GM12878 (cell line): ENCODE data around the gene REEP1.

Source experiments
- BCL3 ChIP-seq: IDR thresholded peaks from 2 replicates; pipeline ENCODE4 v1.6.1; 2011; ENCODE audit warnings: borderline replicate concordance, low read depth, mild to moderate bottlenecking, moderate library complexity, low read length; ENCODE audit not compliant: insufficient read depth, poor library complexity, severe bottlenecking
- CTCF ChIP-seq, 3 experiments: IDR thresholded peaks in 2 of 3; conservative IDR thresholded peaks in 1 of 3; 2 replicates each; pipeline ENCODE4 v1.5.1; 2011; ENCODE audit warnings: low read depth in 3 of 3, low read length in 3 of 3, mild to moderate bottlenecking in 3 of 3, control low read depth in 2 of 3, moderate library complexity in 2 of 3, inconsistent platforms in 1 of 3, mixed read lengths in 1 of 3; ENCODE audit not compliant: control insufficient read depth in 2 of 3, insufficient read depth in 1 of 3; ENCODE audit errors: extremely low read depth in 1 of 3
- NR2C2 ChIP-seq: IDR thresholded peaks from 2 replicates; pipeline ENCODE4 v1.6.1; 2011; ENCODE audit warnings: borderline replicate concordance, low read depth; ENCODE audit not compliant: control insufficient read depth, insufficient read length

GRCh38 chr2:86233436-86233835 is 104.0 kb downstream of the REEP1 start:
- TF ChIP-seq NR2C2 (no peak), CTCF (IDR thresholded peaks at IDR 0.05 in 2 of 3, conservative IDR thresholded peaks at IDR 0.05 in 1 of 3; ENCODE audit: control insufficient read depth in 2 of 3, extremely low read depth in 1 of 3, insufficient read depth in 1 of 3, low read depth in 3 of 3, low read length in 3 of 3) (no peak), BCL3 (no peak)
